Measurements from ENCODE around the gene ARSI.

DNA sequence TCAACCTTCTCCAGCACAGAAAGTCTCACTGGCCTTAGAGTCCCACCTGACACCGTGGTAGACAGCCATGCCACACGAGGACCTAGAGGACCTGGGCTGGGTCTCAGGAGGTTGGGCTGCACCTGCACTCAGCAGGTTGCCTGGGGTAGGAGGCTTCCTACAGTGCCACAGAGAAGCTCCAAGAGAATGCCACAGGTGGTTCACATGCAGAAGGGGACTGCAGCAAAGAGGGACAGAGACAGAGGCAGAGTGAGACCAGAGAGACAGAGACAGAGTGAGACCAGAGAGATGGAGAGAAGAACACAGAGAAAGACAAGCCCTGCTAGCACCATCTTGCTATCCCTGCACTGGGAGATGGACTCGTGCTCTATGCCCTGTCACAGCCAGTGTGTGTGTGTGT lies 18.8 kb downstream of the ARSI start:
- TF ChIP-seq POLR2A (IDR thresholded peaks at IDR 0.05) = no peak
- TF ChIP-seq POLR2AphosphoS5 (IDR thresholded peaks at IDR 0.05) = no peak
- TF ChIP-seq EP300 (IDR thresholded peaks at IDR 0.05) = no peak
